AML-193 (cell line): Measurements from ENCODE around the gene SBNO1.
"Not testable (repeated sequence)": the region's sequence is repeated elsewhere in the genome, so short reads cannot be mapped to it uniquely, and the experiment has no call there.

Experiments used
- DNase-seq, 2 experiments: peaks; one replicate each; lab custom pipeline; 2025; lab: John Stamatoyannopoulos, UW

The SBNO1 gene

GRCh38 chr12:123388951-123389559 lies 24.4 kb upstream of the SBNO1 start:
- no peak for DNase-seq

GRCh38 chr12:123388177-123388950 lies 23.7 kb upstream of the SBNO1 start:
- DNase-seq, result peak; percentile 55

GRCh38 chr12:123387508-123388176 lies 23.0 kb upstream of the SBNO1 start:
- peak; percentile 16 to 26 for DNase-seq

GRCh38 chr12:123385536-123385935 lies 20.9 kb upstream of the SBNO1 start:
- not testable (repeated sequence) for DNase-seq

GRCh38 chr12:123384994-123385376 lies 20.3 kb upstream of the SBNO1 start:
- DNase-seq, result no peak

- peak in 1 of 2 experiments; percentile 11 for DNase-seq
These were observed 19.8 kb upstream of the SBNO1 start for GRCh38 chr12:123384318-123384993.

GRCh38 chr12:123382684-123383083 lies 18.0 kb upstream of the SBNO1 start:
- DNase-seq, result no peak

- DNase-seq, result no peak
These were observed 14.7 kb upstream of the SBNO1 start for GRCh38 chr12:123379391-123379790.

- DNase-seq, result not testable (repeated sequence)
These were observed 7.8 kb upstream of the SBNO1 start for GRCh38 chr12:123372415-123372814.

GRCh38 chr12:123371667-123372368 lies 7.2 kb upstream of the SBNO1 start:
- not testable (repeated sequence) for DNase-seq

- DNase-seq, result no peak
These were observed 4.6 kb upstream of the SBNO1 start for GRCh38 chr12:123369229-123369628.

- DNase-seq, result not testable (repeated sequence)
These were observed 3.8 kb upstream of the SBNO1 start for GRCh38 chr12:123368431-123368830.

GRCh38 chr12:123367511-123367910 lies 2.9 kb upstream of the SBNO1 start:
- no peak for DNase-seq

- peak; percentile 96 to 97 for DNase-seq
These were observed 624 bp upstream of the SBNO1 start for GRCh38 chr12:123365025-123365917.

- no peak for DNase-seq
These were observed 711 bp downstream of the SBNO1 start for GRCh38 chr12:123363740-123364531.

- peak; percentile 37 to 48 for DNase-seq
These were observed 1.3 kb downstream of the SBNO1 start for GRCh38 chr12:123363390-123363739.

- no peak for DNase-seq
These were observed 6.6 kb downstream of the SBNO1 start for GRCh38 chr12:123358035-123358434.

GRCh38 chr12:123356159-123356670 lies 8.4 kb downstream of the SBNO1 start:
- DNase-seq, result no peak

GRCh38 chr12:123354600-123354999 lies 10.0 kb downstream of the SBNO1 start:
- DNase-seq, result no peak

- DNase-seq, result no peak
These were observed 13.3 kb downstream of the SBNO1 start for GRCh38 chr12:123351349-123351748.
